GM21576 (cell line): ENCODE measurements around the gene JAK1.

Experiments
- ATAC-seq: cut with Tn5 transposase; IDR thresholded peaks from one replicate; pipeline ENCODE4 v1.9.1; 2021; ENCODE audit warnings: mild to moderate bottlenecking, moderate library complexity; ENCODE audit not compliant: unreplicated experiment

Gene JAK1

DNA sequence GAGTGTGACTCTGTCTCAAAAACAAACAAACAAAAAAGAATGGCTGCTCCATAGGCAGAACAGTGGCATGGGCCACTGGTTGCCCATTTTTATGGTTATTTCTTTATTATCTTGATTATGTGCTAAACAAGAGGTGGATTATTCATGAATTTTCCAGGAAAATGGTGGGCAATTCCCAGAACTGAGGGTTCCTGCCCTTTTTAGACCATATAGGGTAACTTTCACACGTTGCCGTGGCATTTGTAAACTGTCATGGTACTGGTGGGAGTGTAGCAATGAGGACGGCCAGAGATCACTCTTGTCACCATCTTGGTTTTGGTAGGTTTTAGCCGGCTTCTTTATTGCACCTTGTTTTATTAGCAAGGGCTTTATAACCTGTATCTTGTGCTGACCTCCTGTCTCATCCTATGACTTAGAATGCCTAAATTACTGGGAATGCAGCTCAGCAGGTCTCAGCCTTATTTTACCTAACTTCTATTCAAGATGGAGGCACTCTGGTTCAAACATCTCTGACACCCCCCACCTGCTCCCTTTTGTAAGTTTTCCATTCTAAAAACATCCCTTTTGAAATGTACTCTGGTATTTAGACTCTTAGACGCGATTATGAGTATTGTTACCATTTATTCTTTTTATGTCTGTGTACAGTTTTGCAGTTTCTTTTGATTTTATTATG lies 164.4 kb downstream of the JAK1 start:
- no peak for ATAC-seq

DNA sequence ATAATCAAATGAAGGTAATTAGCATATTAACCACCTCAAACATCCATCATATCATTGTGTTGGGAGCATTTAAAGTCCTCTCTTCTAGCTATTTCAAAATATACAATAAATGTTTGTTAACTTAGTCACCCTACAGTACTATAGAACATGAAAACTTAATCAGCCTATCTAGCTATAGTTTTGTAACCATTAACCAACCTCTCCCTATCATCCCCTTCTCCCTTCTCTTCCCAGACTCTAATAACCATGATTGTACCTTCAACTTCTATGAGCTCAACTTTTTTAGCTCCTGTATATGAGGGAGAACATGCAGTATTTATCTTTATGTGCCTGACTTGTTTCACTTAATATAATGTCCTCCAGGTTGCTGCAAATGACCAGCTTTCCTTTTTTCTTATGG lies 167.5 kb downstream of the JAK1 start:
- no peak for ATAC-seq

DNA sequence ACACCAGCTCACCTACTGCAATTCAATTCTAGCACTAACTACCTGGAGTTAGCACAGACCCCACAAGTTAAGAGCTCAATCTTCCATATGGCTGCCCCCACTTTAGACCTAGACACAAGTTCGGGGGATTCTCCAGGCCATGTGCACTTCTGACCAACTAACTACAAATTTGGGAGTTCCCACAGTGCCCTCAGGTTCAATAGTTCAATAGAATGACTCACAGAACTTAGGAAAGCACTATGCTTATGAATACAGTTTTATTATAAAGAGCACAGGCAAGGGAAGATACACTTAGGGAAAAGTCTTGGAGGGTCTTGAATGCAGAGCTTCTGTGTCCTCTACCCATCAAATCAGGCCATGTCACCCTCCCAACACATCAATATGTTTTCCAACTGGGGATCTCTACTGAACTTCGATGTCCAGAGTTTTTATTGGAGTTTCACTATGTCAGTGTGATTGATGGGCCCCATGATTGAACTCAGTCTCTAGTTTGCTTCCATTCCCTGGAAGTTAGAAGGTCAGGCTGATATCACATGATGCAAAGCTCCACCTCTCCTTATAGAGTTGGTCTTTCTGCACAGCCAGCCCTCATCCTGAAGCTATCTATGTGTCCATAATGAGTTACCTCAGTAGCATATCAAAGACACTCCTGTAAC lies 175.4 kb downstream of the JAK1 start:
- no peak for ATAC-seq
